ENCODE measurements around the gene FDXACB1.

The FDXACB1 gene

DNA sequence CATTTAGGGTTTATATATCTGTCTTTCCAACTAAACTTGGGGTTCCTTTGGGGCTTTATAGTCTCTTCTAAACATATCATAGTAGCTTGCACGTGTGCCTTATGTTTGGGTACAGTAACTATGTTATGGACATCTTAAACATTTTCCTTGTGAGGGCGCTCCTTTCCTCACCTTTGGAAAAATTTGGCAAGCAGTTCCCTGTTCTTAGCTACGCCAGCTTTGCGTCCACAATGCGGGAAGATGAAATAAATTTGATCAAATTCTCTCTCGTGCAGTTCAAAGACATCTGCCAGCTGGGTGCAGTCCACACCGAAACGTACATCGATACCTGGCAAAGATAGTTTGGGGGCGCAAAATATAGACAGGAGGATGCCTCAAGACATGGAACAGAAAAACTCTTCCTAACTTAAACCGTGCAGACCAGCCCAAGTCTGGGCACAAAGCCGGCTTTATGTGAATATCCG, 548 bp downstream of the FDXACB1 start:
- Mint-ChIP-seq H3K36me3 (ENCODE audit: low read depth) (peaks cover 6% of the 10 kb centered on the region), H3K4me3 (peak overlapping the region; percentile 92), H3K4me1 (ENCODE audit: low read depth) (peaks cover 14% of the 10 kb centered on the region), H3K27ac (peak overlapping the region; percentile 99), H3K9me3 (no peaks in the 10 kb centered on the region), H3K27me3 (ENCODE audit: low read depth) (no peaks in the 10 kb centered on the region)
- DNase-seq (ENCODE audit: low spot score), result no peak

DNA sequence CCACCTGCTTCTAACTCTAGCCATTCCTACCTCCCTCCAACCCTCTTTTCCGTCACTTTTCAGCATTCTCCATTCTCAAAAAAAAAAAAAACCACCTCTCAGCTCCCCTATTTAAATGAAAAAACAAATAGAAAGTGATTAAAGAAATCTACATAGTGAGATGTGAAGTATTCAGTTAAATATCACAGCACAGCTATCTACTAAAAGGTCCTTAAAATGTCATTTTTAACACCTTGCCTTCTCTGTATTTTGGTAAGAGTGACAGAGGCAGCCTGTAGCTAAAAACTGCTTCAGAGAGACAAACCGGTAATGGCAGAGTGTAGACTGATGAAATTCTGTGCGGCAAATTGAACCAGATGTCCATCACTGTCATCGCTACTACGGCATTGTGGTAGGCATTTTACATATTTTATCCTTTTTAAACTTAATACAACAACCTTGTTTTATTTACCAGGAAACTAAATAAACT, 7.2 kb downstream of the FDXACB1 start:
- H3K27me3 Mint-ChIP-seq (ENCODE audit: low read depth), result no peaks in the 10 kb centered on the region
- H3K27ac Mint-ChIP-seq, result peak overlapping the region; percentile 85
- H3K4me1 Mint-ChIP-seq (ENCODE audit: low read depth), result peaks cover 13% of the 10 kb centered on the region
- H3K9me3 Mint-ChIP-seq, result no peaks in the 10 kb centered on the region
- DNase-seq (ENCODE audit: low spot score), result no peak
- peaks cover 19% of the 10 kb centered on the region for H3K36me3 Mint-ChIP-seq (ENCODE audit: low read depth)
- peak overlapping the region; percentile 90 for H3K4me3 Mint-ChIP-seq

DNA sequence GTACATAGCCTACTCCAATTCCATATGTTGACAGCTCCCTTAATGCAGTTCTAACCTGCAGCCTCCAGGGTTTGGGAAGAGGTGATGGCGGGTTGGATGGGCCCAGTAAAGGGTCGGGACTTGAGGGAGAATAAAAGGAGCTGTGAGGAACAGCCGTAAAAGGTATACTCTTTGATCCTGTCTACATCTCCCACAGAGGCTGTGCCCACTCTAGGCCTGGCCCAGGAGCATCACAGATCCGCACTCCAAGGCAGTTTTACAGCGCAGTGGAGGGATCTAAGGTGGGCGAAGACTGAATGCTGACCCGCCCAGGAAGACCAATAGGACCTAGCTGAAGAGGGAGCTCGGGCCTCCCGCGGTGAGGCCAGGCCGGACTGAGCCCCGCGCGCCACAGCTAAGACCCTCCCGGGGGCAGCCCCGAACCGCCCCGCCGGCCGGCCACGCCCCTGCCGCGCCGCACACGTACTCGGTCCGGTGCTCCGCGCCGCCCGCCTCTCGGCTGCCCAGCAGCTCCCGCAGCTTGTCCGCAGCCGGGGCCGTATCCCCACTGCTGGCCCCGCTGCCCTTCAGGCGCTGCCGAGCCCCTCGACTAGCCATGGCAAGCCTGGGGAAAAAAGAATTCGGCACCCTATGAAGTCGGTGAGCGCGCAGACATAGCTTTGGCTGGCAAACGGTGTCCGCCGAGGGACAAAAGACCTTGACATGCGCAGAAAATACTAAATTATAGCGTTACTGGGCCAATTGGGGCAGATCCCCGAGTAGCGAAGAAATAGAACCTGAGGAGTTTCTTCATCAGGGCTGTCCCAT, 7.9 kb downstream of the FDXACB1 start, which contains the start of gene ALG9:
TSS of gene ALG9 (minus strand) at position 696 of the 807 bp plus-strand sequence. CDS start at position 597, 99 bp downstream.
- Mint-ChIP-seq H3K27me3 (ENCODE audit: low read depth) (no peaks in the 10 kb centered on the region), H3K36me3 (ENCODE audit: low read depth) (peaks cover 25% of the 10 kb centered on the region), H3K4me1 (ENCODE audit: low read depth) (peaks cover 13% of the 10 kb centered on the region), H3K27ac (peak within 1 kb of the TSS; percentile 89), H3K4me3 (peak within 1 kb of the TSS; percentile 90), H3K9me3 (no peaks in the 10 kb centered on the region)
- peak; percentile 83 for DNase-seq (ENCODE audit: low spot score)

DNA sequence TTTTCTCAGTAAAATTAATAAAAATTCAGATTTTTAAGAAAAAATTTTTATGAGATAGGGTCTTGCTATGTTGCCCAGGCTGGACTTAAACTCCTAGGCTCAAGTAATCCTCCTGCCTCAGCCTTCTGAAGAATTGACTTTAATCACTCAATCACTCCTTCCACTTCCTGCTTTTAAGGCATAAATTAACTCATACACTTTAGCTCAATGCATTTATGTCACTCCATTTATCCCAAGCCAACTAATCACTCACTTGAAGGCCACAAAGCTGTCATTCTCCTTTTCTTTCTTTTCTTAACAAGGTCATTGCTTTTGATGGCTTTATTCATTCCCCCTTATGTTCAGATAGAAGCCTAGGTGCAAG, 8.5 kb downstream of the FDXACB1 start:
- Mint-ChIP-seq H3K4me1 (ENCODE audit: low read depth) (peaks cover 13% of the 10 kb centered on the region), H3K9me3 (no peaks in the 10 kb centered on the region), H3K36me3 (ENCODE audit: low read depth) (peaks cover 26% of the 10 kb centered on the region), H3K27ac (peak overlapping the region; percentile 89), H3K4me3 (peak overlapping the region; percentile 90), H3K27me3 (ENCODE audit: low read depth) (no peaks in the 10 kb centered on the region)
- no peak for DNase-seq (ENCODE audit: low spot score)

DNA sequence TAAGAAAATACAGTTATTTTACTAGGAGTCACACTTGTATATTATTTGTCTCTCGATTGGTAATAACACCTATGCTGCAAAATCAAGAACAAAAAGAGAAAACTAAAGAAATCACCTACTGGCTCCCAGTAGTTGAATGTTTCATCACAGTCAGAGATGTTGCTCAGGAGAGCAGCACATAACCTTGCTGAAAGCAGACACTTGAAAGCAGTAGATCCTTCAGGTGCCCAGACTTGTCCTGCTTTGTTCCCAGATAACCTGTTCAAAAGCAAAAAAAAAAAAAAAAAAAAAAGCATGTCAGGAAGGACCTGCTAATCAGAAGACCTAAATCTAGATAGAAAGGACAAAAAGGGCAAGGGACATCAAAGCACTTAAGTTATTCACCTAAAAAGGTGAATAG, 8.9 kb downstream of the FDXACB1 start:
- H3K9me3 Mint-ChIP-seq, result no peaks in the 10 kb centered on the region
- no peak overlapping the region for H3K27ac Mint-ChIP-seq
- peak overlapping the region; percentile 28 for H3K4me3 Mint-ChIP-seq
- H3K36me3 Mint-ChIP-seq (ENCODE audit: low read depth), result peaks cover 29% of the 10 kb centered on the region
- DNase-seq (ENCODE audit: low spot score), result no peak
- H3K4me1 Mint-ChIP-seq (ENCODE audit: low read depth), result peaks cover 13% of the 10 kb centered on the region
- H3K27me3 Mint-ChIP-seq (ENCODE audit: low read depth), result no peaks in the 10 kb centered on the region

DNA sequence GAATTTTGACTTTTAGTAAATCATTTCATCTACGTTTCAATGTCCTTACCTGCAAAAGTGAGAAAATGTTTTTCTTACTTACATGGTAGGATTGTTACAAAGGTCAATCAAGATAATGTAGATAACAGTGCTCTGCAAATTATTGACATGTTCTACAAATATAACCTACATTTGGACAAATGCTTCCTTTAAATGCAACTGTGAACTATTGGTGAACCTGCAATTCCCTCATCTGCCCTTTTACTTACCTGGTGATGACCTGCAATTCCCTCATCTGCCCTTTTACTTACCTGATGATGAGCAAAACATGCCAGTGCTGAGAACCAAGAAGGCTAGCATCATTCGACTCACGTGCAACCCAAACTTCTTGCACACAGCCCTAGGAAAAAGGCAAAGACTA, 18.7 kb downstream of the FDXACB1 start:
- no peak for DNase-seq (ENCODE audit: low spot score)
- Mint-ChIP-seq H3K4me3 (no peak overlapping the region), H3K4me1 (ENCODE audit: low read depth) (no peaks in the 10 kb centered on the region), H3K9me3 (no peaks in the 10 kb centered on the region), H3K36me3 (ENCODE audit: low read depth) (peaks cover 44% of the 10 kb centered on the region), H3K27me3 (ENCODE audit: low read depth) (no peaks in the 10 kb centered on the region), H3K27ac (no peak overlapping the region)

DNA sequence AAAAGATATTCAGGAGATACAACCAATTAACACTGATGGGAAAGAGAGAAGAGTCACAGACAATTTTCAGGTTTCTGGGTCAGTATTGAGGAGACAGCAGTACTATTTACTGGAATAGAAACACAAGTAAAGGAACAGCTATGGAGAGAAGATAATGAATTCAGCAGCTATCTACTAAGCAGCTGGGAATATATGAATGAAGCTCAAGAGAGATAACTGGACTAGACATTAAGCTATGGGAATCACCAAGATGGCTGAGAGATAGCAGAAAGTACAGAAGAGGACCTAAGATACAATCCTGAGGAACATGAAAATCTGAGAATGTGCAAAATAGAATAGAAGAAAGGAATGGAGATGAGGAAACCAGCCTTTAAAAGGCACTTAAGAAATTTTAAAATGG, 23.5 kb downstream of the FDXACB1 start:
- no peak overlapping the region for H3K27ac Mint-ChIP-seq
- H3K36me3 Mint-ChIP-seq (ENCODE audit: low read depth), result peaks cover 48% of the 10 kb centered on the region
- no peaks in the 10 kb centered on the region for H3K9me3 Mint-ChIP-seq
- H3K4me1 Mint-ChIP-seq (ENCODE audit: low read depth), result no peaks in the 10 kb centered on the region
- H3K4me3 Mint-ChIP-seq, result no peak overlapping the region
- H3K27me3 Mint-ChIP-seq (ENCODE audit: low read depth), result no peaks in the 10 kb centered on the region
- DNase-seq (ENCODE audit: low spot score), result no peak

DNA sequence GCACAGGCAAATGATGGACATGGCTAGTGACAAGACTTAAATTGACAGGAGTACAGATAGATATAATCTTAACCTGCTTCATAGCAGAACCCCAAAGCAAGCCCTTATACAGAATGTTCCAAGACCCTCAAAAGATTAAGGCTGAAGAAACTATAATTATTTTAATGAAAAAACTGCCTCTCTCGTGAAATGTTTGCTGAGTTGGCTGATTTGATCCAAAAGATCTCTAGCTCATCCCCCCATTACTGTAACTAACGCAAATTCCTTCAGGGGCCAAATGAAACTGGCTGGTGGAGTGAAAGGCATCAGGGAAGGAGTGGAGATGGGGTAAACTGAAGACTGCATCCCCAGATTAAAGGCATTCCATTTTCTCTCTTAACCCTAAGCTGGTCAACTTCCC, 26.9 kb downstream of the FDXACB1 start:
- H3K9me3 Mint-ChIP-seq, result no peaks in the 10 kb centered on the region
- no peaks in the 10 kb centered on the region for H3K4me1 Mint-ChIP-seq (ENCODE audit: low read depth)
- H3K36me3 Mint-ChIP-seq (ENCODE audit: low read depth), result peaks cover 38% of the 10 kb centered on the region
- no peaks in the 10 kb centered on the region for H3K27me3 Mint-ChIP-seq (ENCODE audit: low read depth)
- H3K27ac Mint-ChIP-seq, result no peak overlapping the region
- DNase-seq (ENCODE audit: low spot score), result no peak
- no peak overlapping the region for H3K4me3 Mint-ChIP-seq

DNA sequence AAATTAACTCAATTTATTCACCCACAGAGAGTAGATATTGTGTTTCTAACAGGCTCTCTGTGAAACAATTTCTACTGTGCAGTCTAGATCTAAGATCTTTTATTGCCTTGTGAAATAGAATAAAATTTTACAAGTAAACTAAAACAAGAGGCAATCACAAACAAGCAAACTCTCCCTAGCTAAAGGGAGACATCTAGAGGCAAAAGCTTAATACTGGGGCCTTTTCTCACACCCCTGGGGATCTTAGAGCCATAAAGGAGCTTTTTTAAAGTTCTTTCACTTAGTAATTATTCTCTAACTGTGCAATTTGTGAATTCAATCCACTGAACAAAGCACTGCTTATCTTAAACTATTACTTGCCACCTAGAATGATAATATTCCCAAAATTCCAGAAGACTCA, 27.3 kb downstream of the FDXACB1 start:
- H3K4me1 Mint-ChIP-seq (ENCODE audit: low read depth), result no peaks in the 10 kb centered on the region
- no peak for DNase-seq (ENCODE audit: low spot score)
- no peaks in the 10 kb centered on the region for H3K27me3 Mint-ChIP-seq (ENCODE audit: low read depth)
- H3K27ac Mint-ChIP-seq, result no peak overlapping the region
- H3K36me3 Mint-ChIP-seq (ENCODE audit: low read depth), result peaks cover 38% of the 10 kb centered on the region
- H3K4me3 Mint-ChIP-seq, result no peak overlapping the region
- H3K9me3 Mint-ChIP-seq, result no peaks in the 10 kb centered on the region

DNA sequence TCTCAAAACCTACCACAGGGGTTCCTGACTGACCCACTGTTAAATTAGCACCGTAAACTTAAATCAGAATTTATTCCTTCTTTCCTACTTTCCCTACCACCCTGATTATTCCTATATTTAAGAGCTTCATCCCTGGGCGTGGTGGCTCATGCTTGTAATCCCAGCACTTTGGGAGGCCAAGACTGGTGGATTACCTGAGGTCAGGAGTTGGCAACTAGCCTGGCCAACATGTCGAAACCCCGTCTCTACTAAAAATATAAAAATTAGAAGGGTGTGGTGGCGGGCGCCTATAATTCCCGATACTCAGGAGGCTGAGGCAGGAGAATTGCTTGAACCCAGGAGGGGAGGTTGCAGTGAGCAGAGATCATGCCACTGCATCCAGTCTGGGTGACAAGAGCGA, 27.9 kb downstream of the FDXACB1 start:
- Mint-ChIP-seq H3K27me3 (ENCODE audit: low read depth) (no peaks in the 10 kb centered on the region), H3K4me3 (no peak overlapping the region), H3K36me3 (ENCODE audit: low read depth) (peaks cover 38% of the 10 kb centered on the region), H3K4me1 (ENCODE audit: low read depth) (no peaks in the 10 kb centered on the region), H3K27ac (no peak overlapping the region), H3K9me3 (no peaks in the 10 kb centered on the region)
- DNase-seq (ENCODE audit: low spot score), result no peak

DNA sequence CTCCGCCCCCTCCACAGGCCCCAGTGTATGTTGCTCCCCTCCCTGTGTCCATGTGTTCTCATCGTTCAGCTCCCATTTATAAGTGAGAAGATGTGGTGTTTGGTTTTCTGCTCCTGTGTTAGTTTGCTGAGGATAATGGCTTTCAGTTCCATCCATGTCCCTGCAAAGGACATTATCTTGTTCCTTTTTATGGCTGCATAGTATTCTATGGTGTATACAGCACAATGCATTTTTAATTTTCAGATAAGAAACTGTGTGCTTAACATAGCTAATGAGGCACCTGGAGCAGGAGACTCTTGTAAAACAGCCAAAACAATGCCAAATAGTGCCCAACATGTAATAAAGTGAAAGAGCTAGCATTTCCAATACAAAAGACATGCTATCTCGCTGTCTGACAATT, 29.3 kb downstream of the FDXACB1 start:
- Mint-ChIP-seq H3K27me3 (ENCODE audit: low read depth) (no peaks in the 10 kb centered on the region), H3K9me3 (no peaks in the 10 kb centered on the region), H3K4me3 (no peak overlapping the region), H3K36me3 (ENCODE audit: low read depth) (peaks cover 38% of the 10 kb centered on the region), H3K4me1 (ENCODE audit: low read depth) (no peaks in the 10 kb centered on the region), H3K27ac (no peak overlapping the region)
- DNase-seq (ENCODE audit: low spot score), result no peak

DNA sequence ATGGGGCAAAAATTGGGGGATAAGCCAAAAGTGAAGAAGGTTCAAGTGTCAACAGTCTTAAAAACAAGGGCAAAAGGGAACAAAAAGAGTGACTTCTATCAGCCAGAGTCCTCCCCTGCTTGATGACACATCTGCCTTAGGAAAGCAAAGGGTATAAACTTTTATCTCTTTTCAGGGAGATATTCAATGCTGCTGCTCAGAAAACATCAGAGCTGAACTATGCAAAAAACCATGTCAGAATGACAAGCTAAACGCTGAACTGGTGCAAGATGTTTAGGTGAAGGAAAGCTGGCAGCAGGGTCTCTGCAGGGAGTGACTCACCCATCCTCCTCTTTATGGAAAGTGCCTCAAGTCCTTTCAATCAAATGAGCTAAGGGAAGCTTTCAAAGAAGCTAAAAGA, 32.3 kb downstream of the FDXACB1 start:
- no peak overlapping the region for H3K4me3 Mint-ChIP-seq
- DNase-seq (ENCODE audit: low spot score), result no peak
- H3K27me3 Mint-ChIP-seq (ENCODE audit: low read depth), result no peaks in the 10 kb centered on the region
- no peaks in the 10 kb centered on the region for H3K9me3 Mint-ChIP-seq
- H3K4me1 Mint-ChIP-seq (ENCODE audit: low read depth), result no peaks in the 10 kb centered on the region
- no peak overlapping the region for H3K27ac Mint-ChIP-seq
- H3K36me3 Mint-ChIP-seq (ENCODE audit: low read depth), result peaks cover 31% of the 10 kb centered on the region

DNA sequence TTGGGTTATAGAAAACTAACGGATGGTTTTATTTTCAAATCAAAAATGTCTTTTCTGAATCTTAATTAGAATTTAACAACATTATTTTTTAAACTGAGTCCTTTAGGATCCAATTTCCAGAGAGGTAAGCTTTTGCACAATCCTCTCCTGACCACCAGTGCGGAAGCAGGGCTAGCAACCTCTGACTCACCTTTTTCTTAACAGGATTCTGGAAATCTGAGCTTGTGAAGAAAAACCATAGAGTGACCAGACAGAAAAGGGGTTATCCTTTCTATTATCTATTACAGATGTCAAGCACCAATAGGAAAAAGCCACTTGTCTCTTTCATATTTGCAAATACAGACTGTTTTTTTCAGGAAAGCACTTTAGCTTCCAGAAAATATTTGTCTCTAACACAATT, 32.9 kb downstream of the FDXACB1 start:
- Mint-ChIP-seq H3K9me3 (no peaks in the 10 kb centered on the region), H3K36me3 (ENCODE audit: low read depth) (peaks cover 29% of the 10 kb centered on the region), H3K4me3 (no peak overlapping the region), H3K4me1 (ENCODE audit: low read depth) (no peaks in the 10 kb centered on the region), H3K27ac (no peak overlapping the region), H3K27me3 (ENCODE audit: low read depth) (no peaks in the 10 kb centered on the region)
- DNase-seq (ENCODE audit: low spot score), result no peak

DNA sequence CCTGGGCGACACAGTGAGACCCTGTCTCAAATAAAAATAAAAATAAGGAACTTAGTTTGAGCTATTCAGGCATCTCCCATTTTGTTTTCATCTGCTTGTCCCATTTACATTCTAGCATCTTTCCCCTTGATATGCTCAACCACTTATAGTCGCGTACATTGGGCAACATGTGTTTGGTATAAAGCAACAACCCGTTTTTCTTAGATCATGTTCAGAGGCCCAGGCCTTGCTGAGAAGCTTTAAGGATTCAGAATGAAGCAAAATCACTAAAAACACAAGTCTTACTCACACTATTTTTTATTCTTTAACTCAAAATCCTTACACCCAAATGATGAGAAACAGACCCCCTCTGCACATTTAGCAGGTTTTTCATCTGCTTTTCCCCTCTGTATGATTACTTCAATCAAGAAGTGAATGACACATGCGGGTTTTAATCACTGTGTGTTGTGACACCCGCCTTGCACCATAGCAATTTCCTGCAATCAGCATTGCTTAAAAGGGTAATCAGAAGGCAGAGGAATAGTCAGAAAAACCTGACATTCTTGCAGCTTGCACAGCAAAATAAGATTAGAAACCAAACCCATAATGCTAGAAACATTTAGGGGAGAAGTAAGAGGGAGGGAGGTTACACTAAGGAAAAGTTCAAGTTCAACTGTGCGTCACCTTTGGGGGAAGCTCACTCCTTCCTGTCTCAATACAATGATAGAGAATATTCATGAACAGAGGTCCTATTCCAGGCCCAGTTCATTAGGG, 33.5 kb downstream of the FDXACB1 start:
- no peak for DNase-seq (ENCODE audit: low spot score)
- H3K36me3 Mint-ChIP-seq (ENCODE audit: low read depth), result peaks cover 25% of the 10 kb centered on the region
- H3K27ac Mint-ChIP-seq, result no peak overlapping the region
- no peaks in the 10 kb centered on the region for H3K27me3 Mint-ChIP-seq (ENCODE audit: low read depth)
- H3K4me3 Mint-ChIP-seq, result no peak overlapping the region
- H3K4me1 Mint-ChIP-seq (ENCODE audit: low read depth), result no peaks in the 10 kb centered on the region
- no peaks in the 10 kb centered on the region for H3K9me3 Mint-ChIP-seq

All from T-helper 2 cell treated with Interferon-gamma antibody and Interleukin-4, amounts not matched to agents 5 μg/mL and 100 μg/mL, for 36 hours (primary cell).